AG04450 (cell line): Measurements from ENCODE around the gene ARID1A. TPM values are rescaled to one million over a fixed set of nuclear protein-coding genes. Genes with fewer than 3 reads are reported as not detected.

Source experiments
- CTCF ChIA-PET: fragments of 300-600, 350-600 bp; formaldehyde crosslinking; extraction: SDS; loops from one replicate; lab custom pipeline; 2022; ENCODE audit warnings: antibody characterized with exemption, inconsistent platforms; lab: Charles Lee
- POLR2A ChIA-PET: fragments of 350-600 bp; formaldehyde crosslinking; extraction: SDS; loops from one replicate; lab custom pipeline; 2021; ENCODE audit warnings: antibody characterized with exemption, inconsistent platforms; lab: Yijun Ruan, JAX
- DNase-seq: peaks from one replicate; pipeline ENCODE4 v3.0.0-alpha.2; 2011; ENCODE audit warnings: low read depth, low spot score
- H3K27ac ChIP-seq: one replicate; pipeline ENCODE4 v1.5.1; 2012; ENCODE audit warnings: low read depth, low read length, control low read depth
- H3K27me3 ChIP-seq: one replicate; pipeline ENCODE4 v1.6.0; 2012; ENCODE audit warnings: low read length; ENCODE audit not compliant: control insufficient read depth, insufficient read depth
- H3K4me3 ChIP-seq: 2 replicates; pipeline ENCODE4 v1.5.1; 2011; ENCODE audit warnings: mild to moderate bottlenecking, low read depth, low read length, control low read depth
- H3K9me3 ChIP-seq: 2 replicates; pipeline ENCODE4 v1.5.1; 2012; ENCODE audit warnings: low read length; ENCODE audit not compliant: control insufficient read depth, insufficient read depth
- CTCF ChIP-seq: IDR thresholded peaks from 2 replicates; pipeline ENCODE4 v1.5.1; 2011; ENCODE audit warnings: low read depth, low read length, control low read depth, inconsistent platforms
- polyA plus RNA-seq: library from polyadenylated mRNA; depleted of rRNA; stranded (reverse); fragments of >200 nt; gene quantifications from 2 replicates; pipeline ENCODE4 v1.2.3, GENCODE V29; 2011

ARID1A gene
- polyA plus RNA-seq, 1 experiment, result 16.4 TPM

- Histone ChIP-seq H3K27ac (peak overlapping the region; percentile 99), H3K9me3 (no peaks in the 10 kb centered on the region), H3K27me3 (no peaks in the 10 kb centered on the region), H3K4me3 (no peak overlapping the region)
- CTCF ChIA-PET, result interaction anchor here (0.8 to 8.4 kb wide), 3 partner anchors 20 to 286 kb away, joined by 3 to 424 read pairs (median 4); no protein-coding TSS in a partner anchor
- POLR2A ChIA-PET, result interaction anchor here (1.0 kb wide), 1 partner anchor 93 kb away, joined by 3 read pairs; no protein-coding TSS in a partner anchor
- TF ChIP-seq CTCF, result no peak
- DNase-seq, result no peak
Observed at GRCh38 chr1:26785611-26786436, 90.0 kb downstream of the ARID1A start.

- no peaks in the 10 kb centered on the region for H3K27me3 ChIP-seq
Observed at GRCh38 chr1:26786437-26787380, 90.9 kb downstream of the ARID1A start.

GRCh38 chr1:26787381-26787705 lies 91.5 kb downstream of the ARID1A start:
- H3K4me3 ChIP-seq, result peak overlapping the region; percentile 82
- H3K27me3 ChIP-seq, result no peaks in the 10 kb centered on the region
- ChIA-PET POLR2A (interaction anchor here (0.7 to 3.2 kb wide), 5 partner anchors 10 to 188 kb away, joined by 3 to 17 read pairs (median 5); no protein-coding TSS in a partner anchor), CTCF (interaction anchor here (8.4 kb wide), 1 partner anchor 185 kb away, joined by 424 read pairs; no protein-coding TSS in a partner anchor)
- no peaks in the 10 kb centered on the region for H3K9me3 ChIP-seq
- DNase-seq, result no peak
- no peak for TF ChIP-seq CTCF
- peak overlapping the region; percentile 99 for H3K27ac ChIP-seq

More at GRCh38 chr1:26786437-26787380, 90.9 kb downstream of the ARID1A start:
- H3K27ac ChIP-seq, result peak overlapping the region; percentile 99
- no peak for DNase-seq
- POLR2A ChIA-PET, result interaction anchor here (0.7 to 2.1 kb wide), 3 partner anchors 16 to 187 kb away, joined by 3 to 17 read pairs (median 5); no protein-coding TSS in a partner anchor
- no peaks in the 10 kb centered on the region for H3K9me3 ChIP-seq
- TF ChIP-seq CTCF, result no peak
- H3K4me3 ChIP-seq, result peak overlapping the region; percentile 82
- CTCF ChIA-PET, result interaction anchor here (0.8 to 8.4 kb wide), 3 partner anchors 21 to 287 kb away, joined by 3 to 424 read pairs (median 4); no protein-coding TSS in a partner anchor

GRCh38 chr1:26787706-26788514 lies 92.1 kb downstream of the ARID1A start, which contains the start of gene PIGV:
Gene PIGV, plus strand, starts transcription at chr1:26787950. Its CDS starts 2,866 bp downstream, at chr1:26790816.
- peak within 1 kb of the TSS; percentile 99 for H3K27ac ChIP-seq
- CTCF ChIA-PET, result interaction anchor here (0.8 to 8.4 kb wide), 28 partner anchors 8 to 288 kb away, joined by 3 to 424 read pairs (median 6); no protein-coding TSS in a partner anchor
- no peaks in the 10 kb centered on the region for H3K27me3 ChIP-seq
- no peaks in the 10 kb centered on the region for H3K9me3 ChIP-seq
- H3K4me3 ChIP-seq, result peak within 1 kb of the TSS; percentile 82
- 0 out of 2 replicates have a peak, but pooled peaks have one; percentile 7 for TF ChIP-seq CTCF
- POLR2A ChIA-PET, result interaction anchor here (0.7 to 3.2 kb wide), 9 partner anchors 9 to 188 kb away, joined by 3 to 17 read pairs (median 5); no protein-coding TSS in a partner anchor
- no peak for DNase-seq
